ENCODE measurements around the gene EDRF1. TPM values are rescaled to one million over a fixed set of nuclear protein-coding genes. Genes with fewer than 3 reads are reported as not detected.

Gene EDRF1
- total and polyA plus RNA-seq, 2 of the 4 experiments (the other 2 are of a cell fraction) = 17.0 to 24.9 TPM

- Histone ChIP-seq H2AK5ac (ENCODE audit: low read depth, low read length) (no peak overlapping the region), H4K8ac (ENCODE audit: low read depth in 2 of 2, low read length in 2 of 2) (no peak overlapping the region), H3K79me1 (ENCODE audit: low read depth in 1 of 2, low read length in 2 of 2) (peaks cover 0 to 8% of the 10 kb centered on the region in 2 experiments; a peak in 1 of 4 replicates), H2AFZ (replicated peaks; ENCODE audit: low read length, poor library complexity) (no peak overlapping the region), H4K91ac (ENCODE audit: insufficient read depth, low read depth, low read length) (no peak overlapping the region), H2BK20ac (ENCODE audit: low read depth, low read length) (no peak overlapping the region), H2BK15ac (ENCODE audit: low read depth, low read length) (no peak overlapping the region), H3K9me3 (ENCODE audit: control insufficient read depth, insufficient read depth, low read length) (no peaks in the 10 kb centered on the region), H3K23ac (ENCODE audit: low read depth, low read length) (no peak overlapping the region), H3K9me1 (ENCODE audit: insufficient read depth, low read length) (no peaks in the 10 kb centered on the region; the same call in 1 of the 2 replicates), H3K27me3 (ENCODE audit: control insufficient read depth, insufficient read depth, low read length) (no peaks in the 10 kb centered on the region), H3K4me3 (ENCODE audit: insufficient read depth, low read depth, low read length) (no peak overlapping the region), H2BK5ac (ENCODE audit: low read depth, low read length, poor library complexity, severe bottlenecking) (no peak overlapping the region), H3K4me1 (ENCODE audit: control insufficient read depth, insufficient read depth, low read length) (no peaks in the 10 kb centered on the region), H3K27ac (ENCODE audit: insufficient read depth, low read length) (no peak overlapping the region), H3K36me3 (ENCODE audit: control insufficient read depth, insufficient read depth, low read length) (peaks cover 32% of the 10 kb centered on the region), H3K9ac (ENCODE audit: low read depth, low read length) (no peak overlapping the region), H3K18ac (ENCODE audit: low read depth, low read length) (no peak overlapping the region), H2AK9ac (replicated peaks; ENCODE audit: low read depth, low read length, poor library complexity) (no peak overlapping the region), H4K20me1 (ENCODE audit: insufficient read depth, low read length) (no peaks in the 10 kb centered on the region), H4K5ac (ENCODE audit: low read depth, low read length) (no peak overlapping the region), H3K14ac (replicated peaks; ENCODE audit: low read depth, low read length) (no peak overlapping the region), H3K4me2 (ENCODE audit: low read depth, low read length) (no peak overlapping the region), H3K56ac (ENCODE audit: extremely low read depth, insufficient read depth, low read length) (no peak overlapping the region), H2BK120ac (ENCODE audit: low read depth, low read length) (no peak overlapping the region), H3K4ac (ENCODE audit: low read depth, low read length) (no peak overlapping the region)
- ATAC-seq (ENCODE audit: low read depth) (no peak), DNase-seq (no peak)
- TF ChIP-seq RAD21 (IDR thresholded peaks at IDR 0.05; ENCODE audit: low read length) (no peak), CTCF (conservative IDR thresholded peaks at IDR 0.05; ENCODE audit: low read depth, low read length) (no peak), MAZ (IDR thresholded peaks at IDR 0.05; ENCODE audit: borderline replicate concordance, low read depth, low read length) (no peak), MAFK (IDR thresholded peaks at IDR 0.05; ENCODE audit: low read depth, low read length) (no peak), CHD1 (IDR thresholded peaks at IDR 0.05; ENCODE audit: low read depth, low read length) (no peak), RCOR1 (IDR thresholded peaks at IDR 0.05; ENCODE audit: insufficient replicate concordance, low read length) (no peak), FOS (IDR thresholded peaks at IDR 0.05; ENCODE audit: low read depth, low read length) (no peak), CEBPB (IDR thresholded peaks at IDR 0.05; ENCODE audit: low read depth, low read length) (no peak), RFX5 (IDR thresholded peaks at IDR 0.05; ENCODE audit: low read depth, low read length) (no peak), BHLHE40 (IDR thresholded peaks at IDR 0.05; ENCODE audit: low read depth, low read length) (no peak), POLR2A (IDR thresholded peaks at IDR 0.05; ENCODE audit: low read depth, low read length) (no peak), NFE2L2 (IDR thresholded peaks at IDR 0.05; ENCODE audit: low read depth, low read length) (no peak), SMC3 (IDR thresholded peaks at IDR 0.05; ENCODE audit: low read depth, low read length) (no peak), MXI1 (IDR thresholded peaks at IDR 0.05; ENCODE audit: borderline replicate concordance, low read depth, low read length) (no peak), USF2 (IDR thresholded peaks at IDR 0.05; ENCODE audit: low read depth, low read length) (no peak)
- BruUV-seq (replicated peaks) = no TSS peak
- no CpG with 5 or more reads among the region's 1 CpG for WGBS, 2 experiments (ENCODE audit: extremely low coverage in 2 of 2, insufficient read length in 1 of 2)
- ChIA-PET POLR2A (ENCODE audit: unreplicated experiment) (interaction anchor here (1.0 kb wide), 1 partner anchor 15 kb away, joined by 5 read pairs; the partner anchor contains the start of gene EDRF1), CTCF (interaction anchor here (1.2 kb wide), 1 partner anchor 11 kb away, joined by 6 read pairs; no protein-coding TSS in a partner anchor)
- in situ Hi-C loops (cut with MboI; ENCODE audit: low sequenced_read_pairs) = loop anchor here (25.0 kb wide), 1 partner anchor 922 kb away; the partner anchor contains the start of gene ABRAXAS2
- intact Hi-C loops (cut with micrococcal nuclease) = no loop called here
- dilution Hi-C loops (cut with HindIII; ENCODE audit: low sequenced_read_pairs, unreplicated experiment) = no loop called here
Measured at GRCh38 chr10:125734148-125734547, 14.6 kb downstream of the EDRF1 start.

Data from IMR-90 (cell line).